ENCODE data around the gene LGR5. TPM values are rescaled to one million over a fixed set of nuclear protein-coding genes. Genes with fewer than 3 reads are reported as not detected.

LGR5 gene
- total RNA-seq, 1 experiment from 2014 or later: 2.9 TPM

DNA sequence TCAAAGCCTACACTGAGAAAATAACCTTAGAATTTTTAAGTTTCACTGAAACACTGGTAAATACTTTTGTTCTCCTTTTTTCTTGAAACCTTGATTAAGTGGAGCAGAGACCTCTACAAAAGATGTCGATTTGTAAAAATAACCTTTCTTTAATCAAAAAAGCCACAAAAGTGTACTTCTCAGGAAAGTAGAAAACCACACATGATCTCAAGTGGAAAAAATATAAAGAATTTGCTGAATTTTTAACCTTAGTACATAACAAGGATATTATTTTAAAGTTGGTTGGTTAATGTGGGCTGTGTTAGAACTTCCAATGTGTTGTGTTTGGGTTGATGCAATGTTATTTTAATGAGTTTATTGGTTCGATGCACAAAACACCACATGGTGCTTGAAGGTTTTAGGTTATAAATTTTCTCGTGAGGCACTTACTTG is 8.6 kb downstream of the LGR5 start:
- DNase-seq: no peak
- Histone ChIP-seq H3K36me3 (replicated peaks; ENCODE audit: control insufficient read depth, insufficient read depth, low read length) (no peaks in the 10 kb centered on the region), H3K27me3 (ENCODE audit: control insufficient read depth, insufficient read depth, low read length) (no peaks in the 10 kb centered on the region; the same call in 1 of the 2 replicates), H3K4me3 (ENCODE audit: insufficient read depth, low read depth, low read length) (no peak overlapping the region)

DNA sequence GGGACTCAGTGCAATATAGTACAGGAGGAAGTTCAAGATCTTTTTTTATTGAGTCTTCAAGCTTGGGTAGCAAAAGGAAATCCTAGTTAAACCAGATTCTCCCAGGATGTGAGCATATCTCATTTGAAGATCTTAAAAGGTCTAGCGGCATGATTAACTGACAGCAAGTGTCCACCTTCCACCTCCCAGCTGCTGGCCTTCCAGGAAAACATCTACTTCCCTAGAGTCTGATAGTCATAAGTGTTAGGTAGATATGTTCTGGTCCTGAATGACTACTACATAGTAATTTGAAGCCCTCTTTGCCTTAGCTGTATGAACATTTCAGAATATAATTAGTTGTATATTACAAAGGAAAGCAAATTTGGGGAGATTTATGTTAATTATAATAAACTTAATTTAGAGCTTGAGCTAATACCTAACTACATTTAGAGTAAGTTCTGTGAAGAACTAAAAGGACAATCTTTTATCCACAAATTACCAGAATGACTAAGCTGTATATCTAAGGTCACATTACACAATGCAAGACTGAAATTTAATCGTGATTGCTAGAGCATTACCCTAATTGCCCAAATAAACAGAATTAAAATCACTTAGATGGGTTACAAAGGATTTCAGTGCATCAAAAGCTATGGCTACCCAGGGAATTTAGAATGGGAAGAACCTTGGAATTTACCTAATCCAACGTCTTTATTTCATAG is 9.9 kb downstream of the LGR5 start:
- no peak overlapping the region for H3K4me3 ChIP-seq (ENCODE audit: insufficient read depth, low read depth, low read length)
- no peak for DNase-seq
- peaks cover 2% of the 10 kb centered on the region; the same call in 1 of the 2 replicates for H3K27me3 ChIP-seq (ENCODE audit: control insufficient read depth, insufficient read depth, low read length)
- H3K36me3 ChIP-seq (replicated peaks; ENCODE audit: control insufficient read depth, insufficient read depth, low read length): no peaks in the 10 kb centered on the region

DNA sequence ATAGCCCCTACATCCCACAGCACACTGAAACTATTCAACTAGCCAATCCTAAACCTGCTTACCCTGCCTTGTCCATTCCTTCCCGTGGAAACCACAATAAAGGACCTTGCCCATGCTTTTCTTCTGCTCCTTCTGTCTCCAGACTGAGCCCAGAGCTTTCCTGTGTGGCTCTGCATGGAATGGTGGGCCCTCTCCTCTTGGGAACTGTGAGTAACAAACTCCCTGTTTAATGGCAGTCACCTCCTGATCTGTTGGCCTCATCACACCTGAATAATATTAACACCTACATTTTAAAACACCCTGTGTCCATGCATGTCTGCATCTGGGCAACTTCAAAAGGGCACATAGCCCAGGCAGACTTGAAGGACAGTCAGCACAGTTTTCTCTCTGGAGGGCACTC is 12.4 kb downstream of the LGR5 start:
- Histone ChIP-seq H3K36me3 (replicated peaks; ENCODE audit: control insufficient read depth, insufficient read depth, low read length) (no peaks in the 10 kb centered on the region), H3K27me3 (ENCODE audit: control insufficient read depth, insufficient read depth, low read length) (peaks cover 3% of the 10 kb centered on the region; the same call in 1 of the 2 replicates), H3K4me3 (ENCODE audit: insufficient read depth, low read depth, low read length) (no peak overlapping the region)
- DNase-seq: no peak

DNA sequence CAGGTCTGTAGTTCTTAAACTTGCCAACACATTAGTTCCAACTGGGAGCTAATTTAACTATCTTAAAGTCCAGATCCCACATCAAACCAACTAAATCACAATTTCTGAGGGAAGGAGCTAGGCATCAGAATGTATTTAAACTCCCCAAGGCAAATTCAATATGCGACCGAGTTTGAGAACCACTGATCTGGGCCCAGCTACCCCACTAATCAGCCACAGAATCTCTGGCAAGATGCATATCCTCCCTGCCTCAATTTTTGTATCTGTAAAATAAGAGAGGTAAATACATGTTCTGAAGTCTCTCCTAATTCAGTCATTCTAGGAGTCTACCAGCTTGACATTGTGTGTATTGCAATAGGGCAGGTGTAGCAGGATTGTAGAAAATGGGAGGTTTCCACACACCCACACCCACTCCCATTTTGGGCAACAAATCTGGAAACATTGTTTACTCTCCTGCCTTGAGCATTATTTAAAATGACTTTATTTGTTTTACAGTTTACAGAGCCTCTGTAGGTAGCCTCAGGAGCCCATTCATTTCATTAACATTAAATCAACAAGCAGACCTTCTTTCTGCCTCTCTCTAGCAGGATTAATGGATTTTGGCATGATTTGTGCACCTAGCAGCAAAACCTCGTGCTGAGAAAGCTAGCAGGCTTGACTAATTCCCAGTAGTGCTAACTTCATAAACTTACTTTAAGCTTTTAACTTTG is 15.6 kb downstream of the LGR5 start:
- H3K27me3 ChIP-seq (ENCODE audit: control insufficient read depth, insufficient read depth, low read length): peaks cover 3% of the 10 kb centered on the region; the same call in 1 of the 2 replicates
- H3K36me3 ChIP-seq (replicated peaks; ENCODE audit: control insufficient read depth, insufficient read depth, low read length): no peaks in the 10 kb centered on the region
- DNase-seq: no peak
- H3K4me3 ChIP-seq (ENCODE audit: insufficient read depth, low read depth, low read length): no peak overlapping the region

DNA sequence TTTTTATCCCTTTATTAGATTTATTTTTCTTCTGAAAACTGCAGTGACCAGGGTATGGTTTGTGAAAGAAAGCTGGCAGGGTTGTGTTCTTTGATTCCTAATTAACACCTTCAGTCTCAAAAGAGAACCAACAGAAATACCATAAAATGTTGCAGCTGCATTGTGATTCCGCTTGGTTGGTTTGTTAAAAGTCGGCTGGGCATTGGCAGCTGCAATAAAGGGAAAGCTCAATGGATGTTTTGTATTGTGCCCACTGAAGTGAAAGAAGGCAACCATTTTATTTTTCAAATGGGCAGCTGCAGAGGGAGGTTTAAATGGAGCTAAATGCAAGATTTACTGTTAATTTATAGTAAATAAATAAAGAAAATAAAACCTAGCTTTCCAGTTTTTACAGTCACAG is 16.7 kb downstream of the LGR5 start:
- H3K36me3 ChIP-seq (replicated peaks; ENCODE audit: control insufficient read depth, insufficient read depth, low read length): no peaks in the 10 kb centered on the region
- DNase-seq: no peak
- no peak overlapping the region for H3K4me3 ChIP-seq (ENCODE audit: insufficient read depth, low read depth, low read length)
- peaks cover 3% of the 10 kb centered on the region; the same call in 1 of the 2 replicates for H3K27me3 ChIP-seq (ENCODE audit: control insufficient read depth, insufficient read depth, low read length)

DNA sequence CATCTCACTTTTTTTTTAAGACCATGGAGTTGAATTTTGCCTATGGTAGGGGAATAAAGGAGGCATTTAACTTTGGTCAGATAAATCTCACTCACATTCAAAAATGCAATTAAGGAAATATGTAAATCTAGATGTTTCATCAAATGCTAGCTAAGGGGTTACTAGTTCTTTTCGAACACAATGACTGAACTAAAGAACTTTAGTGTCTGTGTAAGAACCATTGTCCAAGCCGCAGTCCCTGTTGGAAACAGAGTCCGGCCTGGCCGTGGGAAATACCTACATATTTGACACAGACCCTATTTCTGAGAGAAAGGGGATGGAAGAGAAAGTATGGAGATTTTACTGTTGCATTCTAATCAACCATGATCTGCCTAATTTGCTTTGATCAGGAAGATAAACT is 17.4 kb downstream of the LGR5 start:
- Histone ChIP-seq H3K4me3 (ENCODE audit: insufficient read depth, low read depth, low read length) (no peak overlapping the region), H3K36me3 (replicated peaks; ENCODE audit: control insufficient read depth, insufficient read depth, low read length) (no peaks in the 10 kb centered on the region), H3K27me3 (ENCODE audit: control insufficient read depth, insufficient read depth, low read length) (peaks cover 3% of the 10 kb centered on the region; the same call in 1 of the 2 replicates)
- DNase-seq: no peak

DNA sequence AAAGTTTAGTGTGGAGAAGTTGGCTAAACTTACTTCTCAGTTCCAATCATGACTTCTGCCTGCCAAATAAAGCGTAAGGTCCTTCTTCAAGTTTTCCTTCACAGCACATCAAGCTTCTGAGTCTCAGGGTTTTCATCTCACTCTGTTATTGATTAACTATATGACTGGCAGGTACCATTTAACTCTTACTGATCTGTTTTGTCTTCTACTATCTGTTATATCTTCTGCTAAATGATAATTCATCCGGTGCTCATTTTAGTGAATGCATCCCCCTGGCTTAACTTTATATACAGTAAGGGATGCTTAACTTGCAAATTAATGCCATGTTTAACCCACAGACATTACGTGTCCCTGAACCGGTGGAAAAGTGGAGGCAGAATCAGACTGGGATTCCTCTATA is 20.7 kb downstream of the LGR5 start:
- H3K36me3 ChIP-seq (replicated peaks; ENCODE audit: control insufficient read depth, insufficient read depth, low read length): no peaks in the 10 kb centered on the region
- H3K27me3 ChIP-seq (ENCODE audit: control insufficient read depth, insufficient read depth, low read length): no peaks in the 10 kb centered on the region; the same call in 1 of the 2 replicates
- DNase-seq: no peak
- no peak overlapping the region for H3K4me3 ChIP-seq (ENCODE audit: insufficient read depth, low read depth, low read length)

DNA sequence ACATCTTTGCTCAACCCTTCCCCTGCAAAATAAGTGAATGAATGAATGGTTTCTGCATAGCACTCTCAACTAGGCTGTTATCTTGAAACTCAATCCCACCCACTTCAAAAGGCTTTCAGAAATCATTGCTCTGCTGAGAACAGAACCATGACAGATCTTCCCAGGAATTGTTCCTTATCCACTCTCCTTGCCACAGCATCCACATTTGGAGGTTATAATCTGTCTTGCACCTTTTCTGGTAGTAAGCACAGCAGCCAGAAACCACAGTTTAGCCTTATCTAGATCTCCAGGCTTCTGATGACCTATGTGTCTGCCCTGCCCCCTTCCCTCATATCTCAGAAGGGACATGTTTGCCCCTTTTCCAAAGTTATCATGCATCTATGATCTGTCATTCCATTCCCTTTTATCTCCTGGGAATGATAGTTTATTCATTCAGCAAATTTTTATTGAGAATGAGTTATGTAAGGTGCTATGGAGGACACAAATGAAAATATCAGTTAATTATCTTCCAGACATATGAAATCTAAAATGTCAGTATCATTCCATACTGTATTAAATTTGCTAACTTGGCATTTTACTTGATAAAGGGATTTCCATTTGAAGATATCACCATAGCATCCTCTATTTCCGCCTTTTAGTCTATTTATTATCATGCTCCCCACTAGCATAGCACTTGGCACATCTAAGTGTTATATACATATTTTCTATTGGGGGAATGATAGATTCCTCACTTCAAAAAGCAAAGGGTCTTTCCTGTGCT is 21.4 kb downstream of the LGR5 start:
- Histone ChIP-seq H3K36me3 (replicated peaks; ENCODE audit: control insufficient read depth, insufficient read depth, low read length) (no peaks in the 10 kb centered on the region), H3K4me3 (ENCODE audit: insufficient read depth, low read depth, low read length) (no peak overlapping the region), H3K27me3 (ENCODE audit: control insufficient read depth, insufficient read depth, low read length) (no peaks in the 10 kb centered on the region; the same call in 1 of the 2 replicates)
- no peak for DNase-seq

DNA sequence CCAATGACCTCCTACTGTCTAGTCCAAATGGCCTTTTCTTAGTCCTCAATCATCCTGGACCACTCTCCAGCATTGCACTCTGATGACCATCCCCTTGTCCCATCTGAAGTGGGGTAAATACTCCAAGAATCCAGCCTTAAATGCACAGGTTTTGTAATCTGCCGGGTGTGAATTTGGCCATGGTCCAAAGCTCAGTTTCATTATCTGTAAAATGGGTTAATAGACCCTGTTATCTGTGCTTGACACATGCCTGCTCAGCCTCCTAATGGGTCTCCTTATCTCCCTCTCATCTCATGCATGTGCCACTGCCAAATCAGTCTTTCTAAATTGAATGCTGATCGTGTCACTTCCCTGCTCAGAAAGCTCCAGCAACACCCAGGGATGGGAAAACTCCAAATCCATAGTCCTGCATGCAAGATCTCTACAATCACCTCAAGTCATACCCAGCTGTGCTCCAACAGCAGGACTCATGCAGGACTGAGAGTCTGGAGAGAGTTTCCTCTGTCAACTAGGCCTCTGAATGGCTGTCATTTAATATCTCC is 22.3 kb downstream of the LGR5 start:
- DNase-seq: no peak
- Histone ChIP-seq H3K27me3 (ENCODE audit: control insufficient read depth, insufficient read depth, low read length) (no peaks in the 10 kb centered on the region; the same call in 1 of the 2 replicates), H3K4me3 (ENCODE audit: insufficient read depth, low read depth, low read length) (no peak overlapping the region), H3K36me3 (replicated peaks; ENCODE audit: control insufficient read depth, insufficient read depth, low read length) (no peaks in the 10 kb centered on the region)

DNA sequence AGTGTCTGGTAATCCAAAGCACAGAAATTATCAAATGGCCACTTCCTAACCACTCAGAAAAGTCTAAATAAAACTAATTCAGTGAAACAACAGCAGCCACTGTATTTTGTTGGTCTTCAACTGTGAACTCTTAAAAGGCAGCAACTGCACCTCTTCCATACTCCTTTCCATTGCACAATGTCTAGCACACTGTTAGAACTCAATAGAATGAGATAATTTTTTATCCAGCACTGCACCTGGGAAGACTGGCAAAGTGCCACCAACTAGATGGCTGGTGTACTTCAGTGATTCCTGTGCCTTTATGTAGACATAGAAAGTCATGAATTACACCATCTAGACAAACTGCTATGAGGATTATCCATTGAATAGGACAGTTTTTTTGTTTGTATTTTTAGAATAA is 26.2 kb downstream of the LGR5 start:
- no peaks in the 10 kb centered on the region for H3K27me3 ChIP-seq (ENCODE audit: control insufficient read depth, insufficient read depth, low read length)
- H3K4me3 ChIP-seq (ENCODE audit: insufficient read depth, low read depth, low read length): no peak overlapping the region
- no peaks in the 10 kb centered on the region for H3K36me3 ChIP-seq (replicated peaks; ENCODE audit: control insufficient read depth, insufficient read depth, low read length)
- DNase-seq: no peak

DNA sequence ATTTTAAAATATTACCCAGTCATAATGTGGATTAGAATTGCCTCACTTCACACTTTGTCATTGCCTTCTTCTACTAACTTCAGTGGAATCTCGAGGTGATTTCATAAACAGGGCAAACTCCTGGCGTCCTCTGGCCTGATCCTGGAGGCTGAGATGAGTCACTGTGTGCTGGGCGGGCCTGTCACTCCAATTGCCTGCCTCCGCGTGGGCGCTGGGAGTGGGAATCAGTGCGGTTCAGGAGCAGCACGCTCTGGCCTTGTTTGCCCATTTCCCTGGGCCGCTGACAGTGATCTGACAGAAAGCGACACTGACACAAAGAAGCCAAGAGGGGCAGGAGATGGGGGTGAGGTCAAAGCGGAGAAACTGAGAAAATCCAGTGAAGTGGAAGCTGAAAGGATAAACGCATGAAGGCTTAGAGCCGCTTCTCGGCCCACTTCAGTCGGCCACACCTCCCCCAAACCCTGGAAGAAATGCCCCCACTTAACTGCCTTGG is 29.7 kb downstream of the LGR5 start:
- no peaks in the 10 kb centered on the region for H3K27me3 ChIP-seq (ENCODE audit: control insufficient read depth, insufficient read depth, low read length)
- no peak overlapping the region for H3K4me3 ChIP-seq (ENCODE audit: insufficient read depth, low read depth, low read length)
- H3K36me3 ChIP-seq (replicated peaks; ENCODE audit: control insufficient read depth, insufficient read depth, low read length): no peaks in the 10 kb centered on the region
- no peak for DNase-seq

DNA sequence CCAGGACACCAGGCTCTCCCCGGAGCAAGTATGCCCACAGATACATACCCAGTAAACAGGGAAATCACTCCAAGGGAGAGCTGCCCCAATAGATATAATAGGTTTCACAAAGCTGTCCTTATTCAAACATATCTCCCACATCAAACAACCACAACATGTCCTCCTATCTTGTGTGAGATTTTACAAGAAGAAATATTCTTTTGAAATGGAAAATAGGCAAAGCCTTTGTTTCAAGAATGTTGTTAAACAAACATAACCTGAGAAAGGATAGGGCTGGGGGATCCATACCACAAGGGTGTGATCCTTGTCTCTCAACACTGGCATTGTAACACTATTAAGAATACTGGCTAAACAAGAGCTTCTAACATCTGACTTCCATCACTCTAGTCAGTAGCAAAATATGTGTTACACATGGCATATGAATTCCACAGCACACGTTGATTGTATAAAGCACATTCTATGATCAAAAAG is 32.9 kb downstream of the LGR5 start:
- no peak overlapping the region for H3K4me3 ChIP-seq (ENCODE audit: insufficient read depth, low read depth, low read length)
- no peaks in the 10 kb centered on the region for H3K27me3 ChIP-seq (ENCODE audit: control insufficient read depth, insufficient read depth, low read length)
- no peaks in the 10 kb centered on the region for H3K36me3 ChIP-seq (replicated peaks; ENCODE audit: control insufficient read depth, insufficient read depth, low read length)
- no peak for DNase-seq

DNA sequence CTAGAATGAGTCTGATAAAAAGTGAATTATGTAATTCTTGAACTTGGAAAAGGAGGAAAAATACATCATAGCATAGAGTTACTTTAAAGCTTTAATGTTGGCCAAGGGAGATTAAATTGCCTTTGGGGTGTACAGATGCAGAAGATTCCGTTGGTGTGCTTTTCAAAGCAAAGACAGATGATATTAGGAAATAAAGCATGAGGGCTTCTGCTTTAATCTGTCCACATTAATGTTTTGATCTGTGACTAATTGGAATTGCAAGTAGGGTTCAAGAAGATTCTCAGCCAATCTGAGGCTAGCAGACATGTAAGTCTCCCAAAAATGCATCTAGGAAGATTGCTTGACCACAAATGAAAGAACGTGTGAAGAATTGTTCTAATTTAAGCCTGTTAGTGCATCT is 35.2 kb downstream of the LGR5 start:
- Histone ChIP-seq H3K4me3 (ENCODE audit: insufficient read depth, low read depth, low read length) (no peak overlapping the region), H3K27me3 (ENCODE audit: control insufficient read depth, insufficient read depth, low read length) (no peaks in the 10 kb centered on the region), H3K36me3 (replicated peaks; ENCODE audit: control insufficient read depth, insufficient read depth, low read length) (no peaks in the 10 kb centered on the region)
- no peak for DNase-seq

DNA sequence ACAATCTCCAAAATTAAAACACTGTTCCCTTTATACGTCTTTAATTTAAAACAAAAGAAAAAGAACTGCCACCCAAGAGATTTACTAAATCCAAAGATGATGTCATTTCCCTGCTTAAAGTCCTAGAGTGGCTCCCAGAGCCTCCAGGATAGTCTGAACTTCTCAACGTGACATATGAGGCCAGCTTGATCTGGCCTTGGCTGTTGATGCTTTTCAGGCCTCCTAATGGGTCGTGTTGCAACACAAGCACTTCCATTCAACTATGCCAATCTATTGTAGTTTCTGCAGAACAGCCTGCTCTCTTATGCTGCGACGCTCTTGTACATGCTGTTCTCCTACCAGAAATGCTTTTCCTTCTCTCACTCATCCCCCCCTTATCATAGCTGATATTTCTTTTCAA is 35.7 kb downstream of the LGR5 start:
- H3K27me3 ChIP-seq (ENCODE audit: control insufficient read depth, insufficient read depth, low read length): no peaks in the 10 kb centered on the region
- DNase-seq: no peak
- H3K36me3 ChIP-seq (replicated peaks; ENCODE audit: control insufficient read depth, insufficient read depth, low read length): no peaks in the 10 kb centered on the region
- H3K4me3 ChIP-seq (ENCODE audit: insufficient read depth, low read depth, low read length): no peak overlapping the region

All from H7 (cell line).